Astrocyte (in vitro differentiated cells and primary cell): Measurements from ENCODE around the gene CCNT2. TPM values are rescaled to one million over a fixed set of nuclear protein-coding genes. Genes with fewer than 3 reads are reported as not detected.
"Not testable (repeated sequence)": the region's sequence is repeated elsewhere in the genome, so short reads cannot be mapped to it uniquely, and the experiment has no call there.

ENCODE experiments used
- DNase-seq: peaks from one replicate; pipeline ENCODE4 v3.0.0-alpha.2; 2010; ENCODE audit warnings: low read depth
- FAIRE-seq: peaks from 2 replicates; lab custom pipeline; 2011; peaks lifted over from hg19 to GRCh38; lab: Jason Lieb, UNC
- H2AFZ ChIP-seq: 2 replicates; pipeline ENCODE4 v1.6.0; 2012; ENCODE audit warnings: low read depth, low read length, inconsistent platforms
- H3K27ac ChIP-seq: 2 replicates; pipeline ENCODE4 v1.5.1; 2011; ENCODE audit warnings: low read depth, low read length, inconsistent platforms
- H3K27me3 ChIP-seq: 2 replicates; pipeline ENCODE4 v1.6.0; 2011; ENCODE audit warnings: low read length, inconsistent platforms; ENCODE audit not compliant: insufficient read depth
- H3K36me3 ChIP-seq: 2 replicates; pipeline ENCODE4 v1.5.1; 2011; ENCODE audit warnings: low read length, inconsistent platforms; ENCODE audit not compliant: insufficient read depth
- H3K4me1 ChIP-seq: 2 replicates; pipeline ENCODE4 v1.5.1; 2011; ENCODE audit warnings: low read length, inconsistent platforms; ENCODE audit not compliant: insufficient read depth
- H3K4me2 ChIP-seq: 2 replicates; pipeline ENCODE4 v1.6.0; 2012; ENCODE audit warnings: low read length, inconsistent platforms
- H3K4me3 ChIP-seq: 2 replicates; pipeline ENCODE4 v1.5.1; 2011; ENCODE audit warnings: low read depth, mild to moderate bottlenecking, low read length, inconsistent platforms; ENCODE audit not compliant: insufficient read depth
- H3K79me2 ChIP-seq: 2 replicates; pipeline ENCODE4 v1.6.0; 2012; ENCODE audit warnings: mild to moderate bottlenecking, low read length, inconsistent platforms; ENCODE audit not compliant: insufficient read depth
- H3K9ac ChIP-seq: 2 replicates; pipeline ENCODE4 v1.6.0; 2012; ENCODE audit warnings: mild to moderate bottlenecking, low read length, inconsistent platforms
- H3K9me3 ChIP-seq: 2 replicates; pipeline ENCODE4 v1.5.1; 2012; ENCODE audit warnings: low read depth, mild to moderate bottlenecking, low read length, inconsistent platforms; ENCODE audit not compliant: insufficient read depth
- H4K20me1 ChIP-seq: 2 replicates; pipeline ENCODE4 v1.6.0; 2012; ENCODE audit warnings: low read length, inconsistent platforms; ENCODE audit not compliant: insufficient read depth
- H3K27ac Mint-ChIP-seq: one replicate; pipeline ENCODE4 v1.8.0; 2021; ENCODE audit warnings: mild to moderate bottlenecking, mixed read lengths; ENCODE audit not compliant: unreplicated experiment
- H3K27me3 Mint-ChIP-seq: one replicate; pipeline ENCODE4 v1.8.0; 2021; ENCODE audit warnings: low read depth, mixed read lengths; ENCODE audit not compliant: unreplicated experiment
- H3K36me3 Mint-ChIP-seq: one replicate; pipeline ENCODE4 v1.8.0; 2021; ENCODE audit warnings: low read depth, mixed read lengths; ENCODE audit not compliant: unreplicated experiment
- H3K4me1 Mint-ChIP-seq: one replicate; pipeline ENCODE4 v1.8.0; 2021; ENCODE audit warnings: low read depth, mixed read lengths; ENCODE audit not compliant: unreplicated experiment
- H3K4me3 Mint-ChIP-seq: one replicate; pipeline ENCODE4 v1.8.0; 2021; ENCODE audit warnings: mild to moderate bottlenecking, moderate library complexity, mixed read lengths; ENCODE audit not compliant: unreplicated experiment
- H3K9me3 Mint-ChIP-seq: one replicate; pipeline ENCODE4 v1.8.0; 2021; ENCODE audit warnings: mild to moderate bottlenecking, mixed read lengths; ENCODE audit not compliant: unreplicated experiment
- CTCF ChIP-seq: IDR thresholded peaks from 2 replicates; pipeline ENCODE4 v1.5.1; 2011; ENCODE audit warnings: low read depth, mild to moderate bottlenecking, inconsistent platforms, low read length, moderate library complexity; ENCODE audit not compliant: insufficient read depth
- EZH2 ChIP-seq: IDR thresholded peaks from 2 replicates; pipeline ENCODE4 v1.6.1; 2012; ENCODE audit warnings: mild to moderate bottlenecking, low read length, inconsistent platforms; ENCODE audit not compliant: insufficient read depth
- total RNA-seq: library from RNA; stranded (reverse); gene quantifications from 2 replicates; pipeline ENCODE4 v1.2.1, GENCODE V29; 2021

CCNT2 gene
- total RNA-seq, 1 donor from 2014 or later: 33.2 TPM

GRCh38 chr2:134954065-134954464 is 35.4 kb downstream of the CCNT2 start:
- Mint-ChIP-seq H3K9me3 (no peaks in the 10 kb centered on the region), H3K36me3 (peaks cover 9% of the 10 kb centered on the region), H3K4me3 (no peak overlapping the region), H3K27ac (no peak overlapping the region), H3K27me3 (no peaks in the 10 kb centered on the region), H3K4me1 (peaks cover 2% of the 10 kb centered on the region)
- Histone ChIP-seq H2AFZ (no peak overlapping the region), H3K9me3 (no peaks in the 10 kb centered on the region), H3K4me2 (no peak overlapping the region), H3K27me3 (no peaks in the 10 kb centered on the region), H3K36me3 (peaks cover 34% of the 10 kb centered on the region), H3K9ac (no peak overlapping the region), H3K79me2 (peaks cover 11% of the 10 kb centered on the region), H3K4me1 (no peaks in the 10 kb centered on the region), H3K27ac (no peak overlapping the region), H3K4me3 (no peak overlapping the region), H4K20me1 (peaks cover 26% of the 10 kb centered on the region)
- FAIRE-seq (no peak), DNase-seq (no peak)
- TF ChIP-seq CTCF: no peak
- TF ChIP-seq EZH2: no peak

- no peak for TF ChIP-seq CTCF
- no peak for TF ChIP-seq EZH2
- H3K4me1 Mint-ChIP-seq: no peaks in the 10 kb centered on the region
- H2AFZ ChIP-seq: no peak overlapping the region
- H3K79me2 ChIP-seq: peaks cover 4% of the 10 kb centered on the region
- no peaks in the 10 kb centered on the region for H3K9me3 Mint-ChIP-seq
- no peaks in the 10 kb centered on the region for H3K27me3 ChIP-seq
- H3K4me3 ChIP-seq: no peak overlapping the region
- no peaks in the 10 kb centered on the region for H3K27me3 Mint-ChIP-seq
- DNase-seq (no peak), FAIRE-seq (no peak)
- no peak overlapping the region for H3K27ac Mint-ChIP-seq
- no peaks in the 10 kb centered on the region for H3K9me3 ChIP-seq
- peaks cover 14% of the 10 kb centered on the region for H4K20me1 ChIP-seq
- H3K36me3 Mint-ChIP-seq: peaks cover 9% of the 10 kb centered on the region
- no peaks in the 10 kb centered on the region for H3K4me1 ChIP-seq
- H3K4me2 ChIP-seq: no peak overlapping the region
- H3K4me3 Mint-ChIP-seq: no peak overlapping the region
- peaks cover 34% of the 10 kb centered on the region for H3K36me3 ChIP-seq
- H3K9ac ChIP-seq: no peak overlapping the region
- no peak overlapping the region for H3K27ac ChIP-seq
These were observed 37.1 kb downstream of the CCNT2 start for GRCh38 chr2:134955744-134956143.

DNA sequence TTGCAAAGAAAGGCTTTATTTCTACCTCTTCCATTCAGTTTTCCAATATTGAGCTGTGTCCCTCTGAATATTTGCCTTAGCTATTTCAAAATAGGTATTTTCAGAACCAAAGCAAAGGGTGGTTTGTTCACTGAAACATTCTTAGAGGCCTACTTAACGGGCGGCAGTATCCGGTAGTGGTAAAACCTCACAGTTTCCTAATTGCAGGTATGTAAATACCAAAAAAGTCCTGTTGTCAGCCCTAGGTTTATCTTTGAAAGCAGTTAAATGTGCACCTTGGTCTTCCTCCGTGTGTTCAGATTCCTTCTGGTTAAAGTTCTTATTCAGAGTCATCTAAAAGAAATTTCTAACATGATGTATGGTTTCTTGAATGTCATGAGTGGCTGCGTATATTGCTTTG is 38.9 kb downstream of the CCNT2 start:
- Histone ChIP-seq H3K9ac (no peak overlapping the region), H3K4me2 (no peak overlapping the region), H3K36me3 (peaks cover 29% of the 10 kb centered on the region), H3K9me3 (no peaks in the 10 kb centered on the region), H3K4me3 (no peak overlapping the region), H3K4me1 (no peaks in the 10 kb centered on the region), H4K20me1 (peaks cover 6% of the 10 kb centered on the region), H3K79me2 (no peaks in the 10 kb centered on the region), H3K27me3 (no peaks in the 10 kb centered on the region), H3K27ac (no peak overlapping the region), H2AFZ (no peak overlapping the region)
- DNase-seq: no peak
- TF ChIP-seq EZH2: no peak
- TF ChIP-seq CTCF: no peak
- FAIRE-seq: no peak
- H3K27ac Mint-ChIP-seq: no peak overlapping the region
- H3K4me3 Mint-ChIP-seq: no peak overlapping the region
- no peaks in the 10 kb centered on the region for H3K27me3 Mint-ChIP-seq
- no peaks in the 10 kb centered on the region for H3K4me1 Mint-ChIP-seq
- peaks cover 6% of the 10 kb centered on the region for H3K36me3 Mint-ChIP-seq
- H3K9me3 Mint-ChIP-seq: no peaks in the 10 kb centered on the region

DNA sequence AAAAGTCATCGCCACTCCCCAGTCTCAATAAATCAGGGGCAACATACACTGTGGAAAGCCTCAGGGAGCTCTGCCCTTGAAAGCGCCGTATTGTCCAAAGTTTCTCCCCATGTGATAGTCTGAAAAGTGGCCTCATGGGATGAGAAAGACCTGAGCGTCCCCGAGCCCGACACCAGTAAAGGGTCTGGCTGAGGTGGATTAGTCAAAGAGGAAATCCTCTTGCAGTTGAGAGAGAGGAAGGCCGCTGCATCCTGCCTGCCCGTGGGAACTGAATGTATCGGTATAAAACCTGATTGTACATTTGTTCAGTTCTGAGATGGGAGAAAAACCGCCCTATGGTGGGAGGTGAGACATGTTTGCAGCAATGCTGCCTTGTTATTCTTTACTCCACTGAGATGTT is 48.5 kb downstream of the CCNT2 start:
- H3K9me3 ChIP-seq, FAIRE-seq, H3K4me3 Mint-ChIP-seq: not testable (repeated sequence)

More for the DNA sequence above, 48.5 kb downstream of the CCNT2 start:
- not testable (repeated sequence) for DNase-seq, H3K9ac ChIP-seq, H3K4me1 Mint-ChIP-seq, H3K27ac ChIP-seq, H3K27me3 Mint-ChIP-seq, H2AFZ ChIP-seq, H3K4me1 ChIP-seq, H3K9me3 Mint-ChIP-seq, H3K79me2 ChIP-seq, H4K20me1 ChIP-seq, H3K27me3 ChIP-seq, H3K4me3 ChIP-seq, H3K36me3 Mint-ChIP-seq, H3K4me2 ChIP-seq, H3K27ac Mint-ChIP-seq, H3K36me3 ChIP-seq
